DOHH2 (cell line): Measurements from ENCODE around the gene SLC25A23.
A peak's percentile ranks its signal among the peaks of the same experiment; 100 is the strongest.

ENCODE experiments used
- H3F3A ChIP-seq: fragments of 200-600 bp; sonication (generic), shearing (Covaris generic); 2 replicates; pipeline ENCODE4 v1.6.0; 2016; ENCODE audit warnings: antibody characterized with exemption, mild to moderate bottlenecking; ENCODE audit not compliant: control insufficient read depth, insufficient read depth
- H3K27ac ChIP-seq: fragments of 200-600 bp; sonication (generic); 2 replicates; pipeline ENCODE4 v1.5.1; 2014; ENCODE audit warnings: low read depth, mild to moderate bottlenecking, low read length, moderate library complexity
- H3K27me3 ChIP-seq: fragments of 200-600 bp; sonication (generic); 2 replicates; pipeline ENCODE4 v1.6.1; 2014; ENCODE audit warnings: mild to moderate bottlenecking, low read length, mixed read lengths; ENCODE audit not compliant: control insufficient read depth
- H3K36me3 ChIP-seq: fragments of 200-600 bp; sonication (generic); 2 replicates; pipeline ENCODE4 v1.6.1; 2014; ENCODE audit warnings: mild to moderate bottlenecking, low read length, moderate library complexity, mixed read lengths; ENCODE audit not compliant: control insufficient read depth
- H3K4me1 ChIP-seq: fragments of 200-600 bp; sonication (generic); 2 replicates; pipeline ENCODE4 v1.6.1; 2014; ENCODE audit warnings: mild to moderate bottlenecking, low read length, mixed read lengths; ENCODE audit not compliant: control insufficient read depth
- H3K4me2 ChIP-seq: fragments of 200-600 bp; sonication (generic); 2 replicates; pipeline ENCODE4 v1.6.0; 2014; ENCODE audit warnings: mild to moderate bottlenecking, low read length, moderate library complexity
- H3K4me3 ChIP-seq: fragments of 200-600 bp; sonication (generic); 2 replicates; pipeline ENCODE4 v1.5.1; 2014; ENCODE audit warnings: mild to moderate bottlenecking, low read length, mixed read lengths
- H3K79me2 ChIP-seq: fragments of 200-600 bp; sonication (generic); 2 replicates; pipeline ENCODE4 v1.6.1; 2014; ENCODE audit warnings: mild to moderate bottlenecking, low read length, mixed read lengths; ENCODE audit not compliant: control insufficient read depth
- H3K9me2 ChIP-seq: fragments of 200-600 bp; sonication (generic); replicated peaks from 2 replicates; pipeline ENCODE4 v1.6.1; 2014; ENCODE audit warnings: mild to moderate bottlenecking, low read length, mixed read lengths; ENCODE audit not compliant: control insufficient read depth
- H3K9me3 ChIP-seq: fragments of 200-600 bp; sonication (generic); 2 replicates; pipeline ENCODE4 v1.6.1; 2014; ENCODE audit warnings: antibody characterized with exemption, low read length, mixed read lengths; ENCODE audit not compliant: control insufficient read depth, insufficient read depth
- H4K20me1 ChIP-seq: fragments of 200-600 bp; sonication (generic); 2 replicates; pipeline ENCODE4 v1.6.0; 2014; ENCODE audit warnings: low read depth, mild to moderate bottlenecking, antibody characterized with exemption, low read length, moderate library complexity; ENCODE audit not compliant: control insufficient read depth, insufficient read depth
- CTCF ChIP-seq: fragments of 200-600 bp; sonication (generic); IDR thresholded peaks from one replicate; pipeline ENCODE4 v1.5.1; 2014; ENCODE audit warnings: antibody characterized with exemption, mild to moderate bottlenecking, low read depth, low read length; ENCODE audit not compliant: poor library complexity, severe bottlenecking
- EZH2phosphoT487 ChIP-seq: fragments of 200-600 bp; sonication (generic); IDR thresholded peaks from 2 replicates; pipeline ENCODE4 v1.6.1; 2017; ENCODE audit warnings: borderline replicate concordance, mild to moderate bottlenecking, antibody characterized with exemption, low read length, moderate library complexity, mixed read lengths

The SLC25A23 gene

GRCh38 chr19:6393983-6394412 is 65.6 kb downstream of the SLC25A23 start:
- Histone ChIP-seq H3K27ac (peak overlapping the region; percentile 49; the same call in 1 of the 2 replicates), H3K36me3 (peaks cover 30% of the 10 kb centered on the region)

GRCh38 chr19:6393074-6393982 is 66.3 kb downstream of the SLC25A23 start, which contains the start of gene GTF2F1:
TSS of gene GTF2F1 (minus strand) at chr19:6393164. CDS start at chr19:6392995, 169 bp downstream.
- peak within 1 kb of the TSS; percentile 49 for H3K27ac ChIP-seq
- H3K27me3 ChIP-seq, result no peaks in the 10 kb centered on the region
- peaks cover 25% of the 10 kb centered on the region for H3K79me2 ChIP-seq
- peak within 1 kb of the TSS; percentile 92 for H3K4me2 ChIP-seq
- peaks cover 18% of the 10 kb centered on the region for H3K4me1 ChIP-seq
- H3K9me3 ChIP-seq, result no peaks in the 10 kb centered on the region
- no peaks in the 10 kb centered on the region for H4K20me1 ChIP-seq
- no peak for TF ChIP-seq CTCF
- no peak for TF ChIP-seq EZH2phosphoT487
- H3K36me3 ChIP-seq, result peaks cover 34% of the 10 kb centered on the region
- no peaks in the 10 kb centered on the region for H3F3A ChIP-seq
- peak within 1 kb of the TSS; percentile 90 for H3K4me3 ChIP-seq
- H3K9me2 ChIP-seq, result no peaks in the 10 kb centered on the region

More at GRCh38 chr19:6393983-6394412, 65.6 kb downstream of the SLC25A23 start:
- peak overlapping the region; percentile 90 for H3K4me3 ChIP-seq
- H3K4me1 ChIP-seq, result peaks cover 18% of the 10 kb centered on the region
- no peaks in the 10 kb centered on the region for H3K9me3 ChIP-seq
- peaks cover 25% of the 10 kb centered on the region for H3K79me2 ChIP-seq
- H3K9me2 ChIP-seq, result no peaks in the 10 kb centered on the region
- H4K20me1 ChIP-seq, result no peaks in the 10 kb centered on the region
- H3F3A ChIP-seq, result no peaks in the 10 kb centered on the region
- H3K4me2 ChIP-seq, result peak overlapping the region; percentile 92
- H3K27me3 ChIP-seq, result no peaks in the 10 kb centered on the region
- TF ChIP-seq CTCF (no peak), EZH2phosphoT487 (no peak)

GRCh38 chr19:6392221-6393073 is 67.1 kb downstream of the SLC25A23 start:
- no peaks in the 10 kb centered on the region for H4K20me1 ChIP-seq
- H3K4me3 ChIP-seq, result peak overlapping the region; percentile 90
- TF ChIP-seq CTCF (no peak), EZH2phosphoT487 (no peak)
- H3K9me2 ChIP-seq, result no peaks in the 10 kb centered on the region
- H3K4me2 ChIP-seq, result peak overlapping the region; percentile 92
- H3K36me3 ChIP-seq, result peaks cover 42% of the 10 kb centered on the region
- H3K4me1 ChIP-seq, result peaks cover 18% of the 10 kb centered on the region
- H3K9me3 ChIP-seq, result no peaks in the 10 kb centered on the region
- H3K79me2 ChIP-seq, result peaks cover 25% of the 10 kb centered on the region
- no peaks in the 10 kb centered on the region for H3F3A ChIP-seq
- no peaks in the 10 kb centered on the region for H3K27me3 ChIP-seq
- peak overlapping the region; percentile 49 for H3K27ac ChIP-seq
